K562 (cell line): ENCODE measurements around the gene ARNT2. TPM values are rescaled to one million over a fixed set of nuclear protein-coding genes. Genes with fewer than 3 reads are reported as not detected.
"Not testable (repeated sequence)": the region's sequence is repeated elsewhere in the genome, so short reads cannot be mapped to it uniquely, and the experiment has no call there.

ENCODE experiments used
- ATAC-seq: fragments of 200-7000 bp; cut with Tn5 transposase; 3 replicates; pipeline ENCODE4 v1.9.1; 2020; ENCODE audit warnings: moderate library complexity
- BruUV-seq: library from RNA; stranded (reverse); fragments of 400-500 nt; replicated peaks from 2 replicates; lab custom pipeline; 2021; lab: Mats Ljungman, UMichigan
- CTCF ChIA-PET: fragments of 300-600 bp; formaldehyde crosslinking; extraction: SDS; loops from one replicate; lab custom pipeline; 2021; ENCODE audit warnings: low intra/inter-chr PET ratio; lab: Yijun Ruan, JAX
- POLR2A ChIA-PET: fragments of 300-600, 350-650 bp; sonication (Branson Sonifier 250); formaldehyde crosslinking; extraction: SDS; loops from one replicate; lab custom pipeline; 2021; ENCODE audit warnings: antibody characterized with exemption, inconsistent platforms; lab: Yijun Ruan, JAX
- DNase-seq, 4 experiments: peaks; one replicate each; pipeline versions ENCODE4 v3.0.0 to v3.0.0-alpha.2; 2011 to 2018; ENCODE audit warnings: low spot score in 3 of 4, mixed read lengths in 3 of 4; ENCODE audit errors: extremely low read depth in 1 of 4
- FAIRE-seq: peaks from 2 replicates; lab custom pipeline; 2011; peaks lifted over from hg19 to GRCh38; lab: Jason Lieb, UNC
- H2AFZ ChIP-seq: 2 replicates; pipeline ENCODE4 v1.6.0; 2011; ENCODE audit warnings: low read depth, low read length, control low read depth, inconsistent platforms
- H3K27ac ChIP-seq: fragments of 200-600 bp; 3 replicates; pipeline ENCODE4 v1.8.0; 2011; ENCODE audit warnings: low read depth, mild to moderate bottlenecking, control low read depth, inconsistent platforms, low read length, moderate library complexity, mixed read lengths; ENCODE audit errors: extremely low read depth
- H3K27me3 ChIP-seq, 2 experiments: fragments of 300-600 bp in 1 of 2; 2 replicates in 1 of 2; 3 replicates in 1 of 2; pipeline versions ENCODE4 v1.6.0 to v1.8.0; 2011; ENCODE audit warnings: inconsistent platforms in 2 of 2, low read length in 2 of 2, mild to moderate bottlenecking in 1 of 2, mixed read lengths in 1 of 2, moderate library complexity in 1 of 2; ENCODE audit not compliant: control insufficient read depth in 2 of 2, insufficient read depth in 2 of 2
- H3K36me3 ChIP-seq: fragments of 300-600 bp; 3 replicates; pipeline ENCODE4 v1.8.0; 2011; ENCODE audit warnings: mild to moderate bottlenecking, low read length, inconsistent platforms; ENCODE audit not compliant: control insufficient read depth, insufficient read depth
- H3K4me1 ChIP-seq, 2 experiments: fragments of 200-600 bp in 1 of 2; replicated peaks in 1 of 2; 2 replicates in 1 of 2; 3 replicates in 1 of 2; pipeline versions ENCODE4 v1.5.1 to v1.8.0; 2011; ENCODE audit warnings: inconsistent platforms in 2 of 2, low read length in 2 of 2, mild to moderate bottlenecking in 1 of 2, mixed read lengths in 1 of 2, moderate library complexity in 1 of 2; ENCODE audit not compliant: control insufficient read depth in 2 of 2, insufficient read depth in 2 of 2
- H3K4me2 ChIP-seq: 2 replicates; pipeline ENCODE4 v1.6.1; 2011; ENCODE audit warnings: low read length, control low read depth, inconsistent platforms, mixed read lengths; ENCODE audit not compliant: insufficient read depth
- H3K4me3 ChIP-seq: fragments of 200-600 bp; sonication (generic), shearing (Covaris generic); 2 replicates; pipeline ENCODE4 v1.5.1; 2016; ENCODE audit warnings: control low read depth, inconsistent platforms
- H3K79me2 ChIP-seq: fragments of 200-600 bp; 3 replicates; pipeline ENCODE4 v1.8.0; 2011; ENCODE audit warnings: low read length, inconsistent platforms; ENCODE audit not compliant: control insufficient read depth, insufficient read depth
- H3K9ac ChIP-seq, 2 experiments: 2 replicates each; pipeline versions ENCODE4 v1.6.0 to v1.6.1; 2011; ENCODE audit warnings: low read depth in 2 of 2, low read length in 2 of 2, control low read depth in 1 of 2, inconsistent platforms in 1 of 2, mild to moderate bottlenecking in 1 of 2, mixed read lengths in 1 of 2; ENCODE audit not compliant: insufficient read depth in 1 of 2
- H3K9me1 ChIP-seq: one replicate; pipeline ENCODE4 v1.6.0; 2011; ENCODE audit warnings: inconsistent platforms, mild to moderate bottlenecking, low read length, moderate library complexity; ENCODE audit not compliant: control insufficient read depth, insufficient read depth
- H3K9me3 ChIP-seq: replicated peaks from 2 replicates; pipeline ENCODE4 v1.5.1; 2011; ENCODE audit warnings: low read depth, low read length, inconsistent platforms; ENCODE audit not compliant: control insufficient read depth, insufficient read depth
- H4K20me1 ChIP-seq: replicated peaks from 2 replicates; pipeline ENCODE4 v1.6.1; 2011; ENCODE audit warnings: low read length, inconsistent platforms, mixed read lengths; ENCODE audit not compliant: control insufficient read depth, insufficient read depth
- CTBP1 ChIP-seq: fragments of 450-650 bp; IDR thresholded peaks from 2 replicates; pipeline ENCODE4 v1.6.1; 2016; ENCODE audit warnings: borderline replicate concordance
- MBD2 ChIP-seq: sonication (generic); IDR thresholded peaks from 2 replicates; pipeline ENCODE4 v1.6.1; 2016; ENCODE audit warnings: low read depth, borderline replicate concordance
- NCOA2 ChIP-seq, 2 experiments: fragments of 450-650 bp; IDR thresholded peaks; 2 replicates each; pipeline ENCODE4 v1.6.1; 2018; ENCODE audit warnings: mild to moderate bottlenecking in 2 of 2, moderate library complexity in 1 of 2; ENCODE audit not compliant: partially characterized antibody in 2 of 2
- ZBTB1 ChIP-seq: sonication (generic); formaldehyde crosslinking; IDR thresholded peaks from 2 replicates; pipeline ENCODE4 v1.8.1; 2023; ENCODE audit warnings: missing genetic modification reagents, low read depth, mild to moderate bottlenecking, borderline replicate concordance
- ZNF263 ChIP-seq: sonication (generic); formaldehyde crosslinking; IDR thresholded peaks from 2 replicates; pipeline ENCODE4 v1.8.0; 2022; ENCODE audit warnings: mild to moderate bottlenecking, missing genetic modification reagents, borderline replicate concordance
- ZNF644 ChIP-seq: fragments of 200-800 bp; sonication (Bioruptor generic); IDR thresholded peaks from 2 replicates; pipeline ENCODE4 v1.6.1; 2016; ENCODE audit warnings: low read depth, missing genetic modification characterization, missing compliant biosample characterization
- WGBS: fragments of 100-300 bp; shearing (Covaris generic); methylation state at CpG from one replicate; pipeline ENCODE4 v1.1.6; 2016; ENCODE audit warnings: low coverage, mixed read lengths; ENCODE audit not compliant: insufficient coverage; ENCODE audit errors: missing lambda C conversion rate; 5-methylcytosine and 5-hydroxymethylcytosine counted together
- in situ Hi-C: fragments of 300-500 bp; cut with MboI; formaldehyde crosslinking; loops from 4 replicates; pipeline ENCODE4 v1.15.0; 2018; ENCODE audit warnings: inconsistent platforms, mixed read lengths
- intact Hi-C: fragments of 100-400 bp; cut with micrococcal nuclease; formaldehyde crosslinking; loops from 2 replicates; pipeline ENCODE4 v1.14.2; 2022
- microRNA-seq: library from miRNA; unstranded; fragments of <30 nt; microRNA quantifications from one replicate; pipeline ENCODE4, GENCODE V29; 2018; ENCODE audit warnings: borderline microRNAs expressed
- polyA plus RNA-seq, 8 experiments: library from polyadenylated mRNA; depleted of rRNA in 4 of 8; stranded (reverse) in 5 of 8; unstranded in 3 of 8; fragments of >200 nt; fragmentation: Nextera tagmentation in 2 of 8; fragmentation: Illumina TruSeq in 1 of 8; extraction: Ambion mirVana in 2 of 8; extraction: Trizol in 1 of 8; gene quantifications; 2 replicates each; pipeline versions ENCODE4 v1.2.1 to v1.2.3, GENCODE V29; 2011 to 2014; ENCODE audit warnings: inconsistent platforms in 1 of 8, missing spikeins in 1 of 8
- total RNA-seq, 7 experiments: library from RNA; depleted of rRNA in 6 of 7; stranded (reverse); fragments of >200 nt in 6 of 7; fragmentation: Illumina TruSeq in 2 of 7; extraction: Trizol in 2 of 7; gene quantifications; 2 replicates each; pipeline versions ENCODE4 v1.2.1 to v1.2.3, GENCODE V29; 2011 to 2021; ENCODE audit warnings: low replicate concordance in 1 of 7

Gene ARNT2
- total and polyA plus RNA-seq, 9 of the 15 experiments (the other 6 are each of a cell fraction or from before 2014, with no cell fraction given), result 0.01 TPM; not detected in 8

DNA sequence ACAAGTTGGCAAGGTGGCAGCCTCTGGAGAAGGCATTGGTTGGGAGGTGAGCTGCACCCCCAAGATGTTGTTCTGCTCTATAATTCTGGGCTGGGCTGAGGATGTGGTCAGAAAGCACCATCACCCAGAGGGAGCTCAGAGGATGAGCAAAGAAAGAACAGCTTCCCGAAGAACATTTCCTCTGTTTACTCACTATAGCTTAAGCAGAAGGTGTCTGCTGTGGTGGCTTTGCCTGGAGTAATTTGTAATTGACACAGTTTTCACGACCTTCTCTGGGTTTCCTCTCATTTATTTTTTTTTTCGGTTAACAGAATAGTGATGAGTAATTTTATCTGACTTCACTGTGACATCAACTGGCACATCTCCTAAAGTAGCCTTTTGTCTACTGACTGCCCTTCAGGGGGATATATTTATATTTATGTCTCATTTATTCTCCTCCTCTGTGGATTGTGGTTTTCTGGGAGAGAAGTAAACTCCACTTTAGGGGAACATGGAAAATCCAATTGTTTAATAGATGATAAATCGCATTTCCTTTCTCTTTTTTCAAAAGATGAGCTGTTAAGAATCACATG lies 241.4 kb downstream of the ARNT2 start:
- Histone ChIP-seq H3K79me2 (no peaks in the 10 kb centered on the region), H3K9me1 (no peaks in the 10 kb centered on the region), H3K4me1 (no peaks in the 10 kb centered on the region), H3K36me3 (no peaks in the 10 kb centered on the region), H3K9ac (no peak overlapping the region), H3K9me3 (peaks cover under 1% of the 10 kb centered on the region; the same call in 1 of the 2 replicates), H4K20me1 (no peaks in the 10 kb centered on the region), H3K27ac (no peak overlapping the region), H2AFZ (no peak overlapping the region), H3K27me3 (no peaks in the 10 kb centered on the region; a peak in 2 of 5 replicates), H3K4me3 (no peak overlapping the region), H3K4me2 (no peak overlapping the region)
- WGBS, result 3% methylated on average over 4 of the region's 4 CpGs
- ChIA-PET CTCF (no interaction called here), POLR2A (no interaction called here)
- in situ Hi-C loops (no loop called here), intact Hi-C loops (no loop called here)
- no peak for ATAC-seq
- no peak for DNase-seq
- FAIRE-seq, result no peak
- BruUV-seq, result no TSS peak
- TF ChIP-seq ZNF263 (CRISPR knock-in tag), result no peak
- no peak for TF ChIP-seq ZNF644 (tag)
- TF ChIP-seq CTBP1, result no peak
- TF ChIP-seq ZBTB1 (CRISPR knock-in tag), result no peak
- no peak for TF ChIP-seq MBD2
- no peak for TF ChIP-seq NCOA2 (IDR thresholded peaks at IDR 0.05; ENCODE audit: partially characterized antibody in 2 of 2)

DNA sequence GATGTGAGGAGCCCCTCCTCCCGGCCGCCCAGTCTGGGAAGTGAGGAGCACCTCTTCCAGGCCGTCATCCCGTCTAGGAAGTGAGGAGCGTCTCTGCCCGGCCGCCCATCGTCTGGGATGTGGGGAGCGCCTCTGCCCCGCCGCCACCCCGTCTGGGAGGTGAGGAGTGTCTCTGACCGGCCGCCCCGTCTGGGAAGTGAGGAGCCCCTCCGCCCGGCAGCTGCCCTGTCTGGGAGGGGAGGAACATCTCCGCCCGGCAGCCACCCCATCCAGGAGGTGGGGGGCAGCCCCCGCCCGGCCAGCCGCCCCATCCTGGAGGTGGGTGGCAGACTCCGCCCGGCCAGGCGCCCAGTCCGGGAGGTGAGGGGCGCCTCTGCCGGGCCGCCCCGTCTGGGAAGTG lies 243.2 kb downstream of the ARNT2 start:
- BruUV-seq, FAIRE-seq, H2AFZ ChIP-seq, POLR2A ChIA-PET, H3K4me2 ChIP-seq, H3K4me3 ChIP-seq, H3K9me1 ChIP-seq, H3K4me1 ChIP-seq, ATAC-seq, H4K20me1 ChIP-seq, CTCF ChIA-PET, H3K36me3 ChIP-seq, H3K9ac ChIP-seq, in situ Hi-C loops, intact Hi-C loops, DNase-seq, H3K9me3 ChIP-seq, H3K27ac ChIP-seq, H3K27me3 ChIP-seq, H3K79me2 ChIP-seq: not testable (repeated sequence)
- WGBS, result 0% methylated on average over 4 of the region's 30 CpGs

Small RNA genes within 50 kb of the gene (microRNA-seq; reads per million reads assigned to microRNA genes)
- not detected for gene MIR5572

Other genes with a start within 250 kb of the ARNT2 start
- not detected in 2 replicates for gene CTXND1, start 152.2 kb upstream of the ARNT2 start, total RNA-seq (2014; rRNA removed)
- gene CTXND1, start 152.2 kb upstream of the ARNT2 start, total RNA-seq (2014; rRNA removed; fragmentation: Illumina TruSeq; extraction: Trizol), result not detected in 2 replicates
- not detected in 2 replicates for gene CTXND1, start 152.2 kb upstream of the ARNT2 start, total RNA-seq (2015; rRNA removed; fragmentation: Illumina TruSeq; extraction: Trizol)
- not detected in 2 replicates for gene CTXND1, start 152.2 kb upstream of the ARNT2 start, total RNA-seq (2021)
- gene CTXND1, start 152.2 kb upstream of the ARNT2 start, polyA plus RNA-seq (2011; rRNA removed), result not detected in 2 replicates
- gene CTXND1, start 152.2 kb upstream of the ARNT2 start, polyA plus RNA-seq (2014; fragmentation: Illumina TruSeq; extraction: Trizol), result not detected in 2 replicates
- under 1 TPM; 0.04 TPM for gene CTXND1, start 152.2 kb upstream of the ARNT2 start, polyA plus RNA-seq (2014; fragmentation: Nextera tagmentation; extraction: Ambion mirVana)
- gene CTXND1, start 152.2 kb upstream of the ARNT2 start, polyA plus RNA-seq (2014; rRNA removed), result not detected in 2 replicates